PC-9 (cell line): ENCODE data around the gene TMEM176A. TPM values are rescaled to one million over a fixed set of nuclear protein-coding genes. Genes with fewer than 3 reads are reported as not detected.
A peak's percentile ranks its signal among the peaks of the same experiment; 100 is the strongest.

Experiments
- BruUV-seq: library from RNA; stranded (reverse); fragments of 400-500 nt; replicated peaks from 2 replicates; lab custom pipeline; 2021; lab: Mats Ljungman, UMichigan
- CTCF ChIA-PET: fragments of 300-600 bp; sonication (Branson Sonifier 250); formaldehyde crosslinking; loops from one replicate; lab custom pipeline; 2022; ENCODE audit warnings: antibody characterized with exemption; lab: Charles Lee
- POLR2A ChIA-PET: fragments of 300-600 bp; sonication (Branson Sonifier 250); formaldehyde crosslinking; loops from one replicate; lab custom pipeline; 2022; ENCODE audit warnings: antibody characterized with exemption; ENCODE audit not compliant: unreplicated experiment; lab: Charles Lee
- DNase-seq, 2 experiments: peaks; one replicate each; pipeline versions ENCODE4 v3.0.0 to v3.0.0-alpha.2; 2015 to 2022; ENCODE audit warnings: mixed read lengths in 1 of 2
- H2AFZ ChIP-seq: fragments of 200-600 bp; sonication (generic); 2 replicates; pipeline ENCODE4 v1.8.1; 2017; ENCODE audit warnings: antibody characterized with exemption
- H3F3A ChIP-seq: fragments of 200-600 bp; sonication (generic); 2 replicates; pipeline ENCODE4 v1.8.1; 2017; ENCODE audit warnings: antibody characterized with exemption, mild to moderate bottlenecking, low read depth; ENCODE audit not compliant: insufficient read depth
- H3K27ac ChIP-seq: fragments of 200-600 bp; sonication (generic); 2 replicates; pipeline ENCODE4 v1.6.1; 2016; ENCODE audit warnings: mixed run types
- H3K27me3 ChIP-seq: fragments of 200-600 bp; sonication (generic); 2 replicates; pipeline ENCODE4 v1.6.1; 2016; ENCODE audit warnings: low read depth, mixed run types; ENCODE audit not compliant: insufficient read depth
- H3K36me3 ChIP-seq: fragments of 200-600 bp; sonication (generic); 2 replicates; pipeline ENCODE4 v1.6.1; 2016; ENCODE audit warnings: low read depth, mixed run types
- H3K4me1 ChIP-seq: fragments of 200-600 bp; sonication (generic); replicated peaks from 2 replicates; pipeline ENCODE4 v1.6.1; 2016; ENCODE audit warnings: mixed run types; ENCODE audit not compliant: insufficient read depth
- H3K4me2 ChIP-seq: fragments of 200-600 bp; sonication (generic); 2 replicates; pipeline ENCODE4 v1.6.1; 2017; ENCODE audit warnings: mixed run types
- H3K4me3 ChIP-seq: fragments of 200-600 bp; sonication (generic); 2 replicates; pipeline ENCODE4 v1.6.1; 2016; ENCODE audit warnings: mixed run types
- H3K79me2 ChIP-seq: fragments of 200-600 bp; sonication (generic); 2 replicates; pipeline ENCODE4 v1.6.1; 2017; ENCODE audit warnings: low read depth, mixed run types
- H3K9me2 ChIP-seq: fragments of 200-600 bp; sonication (generic); 2 replicates; pipeline ENCODE4 v1.8.1; 2017; ENCODE audit warnings: mild to moderate bottlenecking; ENCODE audit not compliant: insufficient read depth
- H3K9me3 ChIP-seq: fragments of 200-600 bp; sonication (generic); 2 replicates; pipeline ENCODE4 v1.8.1; 2016; ENCODE audit warnings: low read depth; ENCODE audit not compliant: insufficient read depth
- H4K20me1 ChIP-seq: fragments of 200-600 bp; sonication (generic); 2 replicates; pipeline ENCODE4 v1.8.1; 2017; ENCODE audit not compliant: insufficient read depth
- CTCF ChIP-seq: fragments of 200-600 bp; sonication (generic); conservative IDR thresholded peaks from 2 replicates; pipeline ENCODE4 v1.6.1; 2017; ENCODE audit warnings: mixed run types, antibody characterized with exemption, mild to moderate bottlenecking, moderate library complexity
- EZH2 ChIP-seq: fragments of 200-600 bp; sonication (generic); IDR thresholded peaks from 2 replicates; pipeline ENCODE4 v1.8.0; 2017; ENCODE audit warnings: antibody characterized with exemption, low read depth
- intact Hi-C: fragments of 100-400 bp; cut with micrococcal nuclease; formaldehyde crosslinking; loops from one replicate; pipeline ENCODE4 v1.10.0; 2022; ENCODE audit not compliant: unreplicated experiment
- total RNA-seq: library from RNA; stranded (reverse); gene quantifications from 2 replicates; pipeline ENCODE4 v1.2.3, GENCODE V29; 2021

TMEM176A gene
- total RNA-seq, 1 experiment from 2014 or later = not detected

DNA sequence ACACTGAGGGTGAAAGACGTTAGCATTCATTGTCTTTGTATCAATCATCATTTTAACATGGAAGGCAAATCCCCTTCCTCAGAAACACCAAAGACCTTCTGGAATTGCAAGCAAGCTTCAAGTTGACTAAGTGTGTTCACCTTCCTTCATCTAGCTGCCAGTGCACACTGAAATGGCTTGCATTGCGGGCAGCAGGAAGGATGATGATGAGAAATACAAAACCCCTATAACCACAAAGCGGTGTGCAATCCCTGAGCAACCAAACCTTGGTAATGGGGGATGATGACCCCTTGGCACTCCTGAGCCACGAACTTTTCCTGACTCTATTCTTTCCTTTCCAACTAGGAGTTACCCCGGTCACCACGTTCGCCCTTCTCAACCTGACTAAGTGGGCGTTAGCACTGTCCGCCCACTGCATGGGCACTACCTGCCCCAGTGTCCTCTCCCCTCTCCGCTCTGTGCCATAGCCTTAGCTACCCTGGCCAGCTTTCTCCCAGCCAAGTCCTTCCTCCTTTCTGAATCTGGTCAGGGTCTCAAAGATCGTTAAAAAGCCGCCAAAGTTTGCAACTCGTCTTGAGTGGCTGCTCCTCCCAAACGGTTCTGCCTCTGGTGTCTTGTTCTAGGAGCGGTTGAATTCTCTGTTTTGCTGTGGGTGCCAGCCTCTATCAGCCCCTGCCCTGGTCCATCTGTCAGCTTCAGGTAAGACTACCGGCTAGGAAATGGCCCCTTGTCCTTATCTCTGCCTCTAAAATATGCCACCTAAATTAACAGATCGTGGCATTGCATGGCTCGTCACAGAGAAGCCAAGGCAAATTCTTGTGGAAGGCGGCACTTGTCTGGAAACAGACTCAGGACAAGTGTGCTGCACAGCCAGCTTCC, 51.2 kb downstream of the TMEM176A start:
- TF ChIP-seq EZH2 = no peak
- no peak for TF ChIP-seq CTCF
- no peak overlapping the region for H2AFZ ChIP-seq
- no peaks in the 10 kb centered on the region for H3K4me1 ChIP-seq
- peak overlapping the region; percentile 1; the same call in 1 of the 2 replicates for H3K4me2 ChIP-seq
- CTCF ChIA-PET = interaction anchor here (0.7 kb wide), 1 partner anchor 931 kb away, joined by 3 read pairs; no protein-coding TSS in a partner anchor
- intact Hi-C loops = no loop called here
- H3K4me3 ChIP-seq = no peak overlapping the region
- POLR2A ChIA-PET = no interaction called here
- BruUV-seq = no TSS peak
- no peak for DNase-seq
- H3K9me3 ChIP-seq = no peaks in the 10 kb centered on the region
- H3K36me3 ChIP-seq = no peaks in the 10 kb centered on the region
- no peaks in the 10 kb centered on the region for H3F3A ChIP-seq
- H4K20me1 ChIP-seq = no peaks in the 10 kb centered on the region
- H3K79me2 ChIP-seq = no peaks in the 10 kb centered on the region
- H3K9me2 ChIP-seq = no peaks in the 10 kb centered on the region
- H3K27ac ChIP-seq = no peak overlapping the region
- peaks cover 97% of the 10 kb centered on the region for H3K27me3 ChIP-seq

GRCh38 chr7:150852371-150852905, 51.9 kb downstream of the TMEM176A start, which contains the start of gene AOC1:
Gene AOC1, plus strand, starts transcription at chr7:150852517. Its CDS starts 3,954 bp downstream, at chr7:150856471.
- peak within 1 kb of the TSS; percentile 1; the same call in 1 of the 2 replicates for H3K4me2 ChIP-seq
- ChIA-PET CTCF (interaction anchor here (0.7 kb wide), 1 partner anchor 930 kb away, joined by 3 read pairs; no protein-coding TSS in a partner anchor), POLR2A (no interaction called here)
- H3K27ac ChIP-seq = no peak within 1 kb of the TSS
- peak; percentile 59 to 67 for DNase-seq
- no peaks in the 10 kb centered on the region for H3K4me1 ChIP-seq
- TF ChIP-seq CTCF = no peak
- TF ChIP-seq EZH2 = no peak
- H3K4me3 ChIP-seq = no peak within 1 kb of the TSS
- H3K9me3 ChIP-seq = no peaks in the 10 kb centered on the region
- peaks cover 97% of the 10 kb centered on the region for H3K27me3 ChIP-seq
- no peaks in the 10 kb centered on the region for H3F3A ChIP-seq
- no peaks in the 10 kb centered on the region for H3K9me2 ChIP-seq
- no TSS peak for BruUV-seq
- no peaks in the 10 kb centered on the region for H3K79me2 ChIP-seq
- H4K20me1 ChIP-seq = no peaks in the 10 kb centered on the region
- H3K36me3 ChIP-seq = no peaks in the 10 kb centered on the region
- intact Hi-C loops = no loop called here
- H2AFZ ChIP-seq = no peak within 1 kb of the TSS

- Histone ChIP-seq H4K20me1 (no peaks in the 10 kb centered on the region), H3K9me2 (no peaks in the 10 kb centered on the region), H3K4me1 (no peaks in the 10 kb centered on the region), H3K27ac (no peak overlapping the region), H3K79me2 (no peaks in the 10 kb centered on the region), H3K4me2 (no peak overlapping the region), H3K9me3 (no peaks in the 10 kb centered on the region), H2AFZ (no peak overlapping the region), H3K27me3 (peaks cover 97% of the 10 kb centered on the region), H3K36me3 (no peaks in the 10 kb centered on the region), H3K4me3 (no peak overlapping the region), H3F3A (no peaks in the 10 kb centered on the region)
- ChIA-PET POLR2A (no interaction called here), CTCF (no interaction called here)
- intact Hi-C loops = no loop called here
- TF ChIP-seq CTCF = no peak
- TF ChIP-seq EZH2 = no peak
- BruUV-seq = no TSS peak
- DNase-seq = no peak
Observed at GRCh38 chr7:150854066-150855000, 53.8 kb downstream of the TMEM176A start.
